WERI-Rb-1 (cell line): ENCODE data around the gene ARFIP2.
A peak's percentile ranks its signal among the peaks of the same experiment; 100 is the strongest.

Source experiments
- DNase-seq: peaks from one replicate; pipeline ENCODE4 v3.0.0-alpha.2; 2020
- H3K27ac ChIP-seq: fragments of 250-450 bp; sonication (Bioruptor Pico); 2 replicates; pipeline ENCODE4 v1.5.1; 2020; ENCODE audit warnings: mild to moderate bottlenecking, moderate library complexity
- H3K27me3 ChIP-seq: fragments of 250-450 bp; sonication (Bioruptor Pico); 2 replicates; pipeline ENCODE4 v1.5.1; 2021; ENCODE audit warnings: mild to moderate bottlenecking, low read depth, moderate library complexity; ENCODE audit not compliant: insufficient read depth, severe bottlenecking
- H3K36me3 ChIP-seq: fragments of 250-450 bp; sonication (Bioruptor Pico); 2 replicates; pipeline ENCODE4 v1.5.1; 2020; ENCODE audit warnings: mild to moderate bottlenecking, moderate library complexity
- H3K4me3 ChIP-seq: 2 replicates; pipeline ENCODE4 v1.5.1; 2011; ENCODE audit warnings: low read depth, mild to moderate bottlenecking, control low read depth, low read length
- H3K9me3 ChIP-seq: fragments of 250-450 bp; sonication (Bioruptor Pico); 2 replicates; pipeline ENCODE4 v1.5.1; 2021; ENCODE audit warnings: mild to moderate bottlenecking, moderate library complexity; ENCODE audit not compliant: severe bottlenecking
- TF ChIP-seq, protein P1 (sequence below): IDR thresholded peaks from 2 replicates; pipeline ENCODE4 v1.5.1; 2011; ENCODE audit warnings: low read depth, mild to moderate bottlenecking, control low read depth, inconsistent platforms, low read length

ARFIP2 gene

DNA sequence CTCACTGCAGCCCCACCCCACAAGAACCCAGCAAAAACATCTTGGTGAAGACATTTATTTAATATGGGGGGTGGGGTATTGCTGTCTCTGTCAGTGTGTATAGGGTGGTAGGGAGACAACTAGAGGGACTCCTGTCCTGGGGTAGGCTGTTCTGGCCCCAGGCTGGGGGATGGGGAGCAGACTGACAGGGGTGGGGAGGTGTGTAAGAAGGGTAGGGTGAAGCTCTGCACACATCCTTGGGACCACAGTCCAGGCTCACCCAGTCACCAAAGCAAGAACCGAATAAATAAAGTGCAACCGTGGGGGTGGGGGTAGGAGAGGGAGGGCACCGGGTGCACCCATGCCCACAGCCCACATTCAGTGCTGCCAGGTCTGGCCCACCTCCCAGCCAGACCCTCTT, 32.6 kb downstream of the ARFIP2 start:
- H3K27ac ChIP-seq, result no peak overlapping the region
- no peaks in the 10 kb centered on the region for H3K9me3 ChIP-seq
- no peak overlapping the region for H3K4me3 ChIP-seq
- no peaks in the 10 kb centered on the region for H3K27me3 ChIP-seq
- no peak for DNase-seq
- H3K36me3 ChIP-seq, result peaks cover 31% of the 10 kb centered on the region
- TF ChIP-seq, protein P1, sequence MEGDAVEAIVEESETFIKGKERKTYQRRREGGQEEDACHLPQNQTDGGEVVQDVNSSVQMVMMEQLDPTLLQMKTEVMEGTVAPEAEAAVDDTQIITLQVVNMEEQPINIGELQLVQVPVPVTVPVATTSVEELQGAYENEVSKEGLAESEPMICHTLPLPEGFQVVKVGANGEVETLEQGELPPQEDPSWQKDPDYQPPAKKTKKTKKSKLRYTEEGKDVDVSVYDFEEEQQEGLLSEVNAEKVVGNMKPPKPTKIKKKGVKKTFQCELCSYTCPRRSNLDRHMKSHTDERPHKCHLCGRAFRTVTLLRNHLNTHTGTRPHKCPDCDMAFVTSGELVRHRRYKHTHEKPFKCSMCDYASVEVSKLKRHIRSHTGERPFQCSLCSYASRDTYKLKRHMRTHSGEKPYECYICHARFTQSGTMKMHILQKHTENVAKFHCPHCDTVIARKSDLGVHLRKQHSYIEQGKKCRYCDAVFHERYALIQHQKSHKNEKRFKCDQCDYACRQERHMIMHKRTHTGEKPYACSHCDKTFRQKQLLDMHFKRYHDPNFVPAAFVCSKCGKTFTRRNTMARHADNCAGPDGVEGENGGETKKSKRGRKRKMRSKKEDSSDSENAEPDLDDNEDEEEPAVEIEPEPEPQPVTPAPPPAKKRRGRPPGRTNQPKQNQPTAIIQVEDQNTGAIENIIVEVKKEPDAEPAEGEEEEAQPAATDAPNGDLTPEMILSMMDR, result no peak

DNA sequence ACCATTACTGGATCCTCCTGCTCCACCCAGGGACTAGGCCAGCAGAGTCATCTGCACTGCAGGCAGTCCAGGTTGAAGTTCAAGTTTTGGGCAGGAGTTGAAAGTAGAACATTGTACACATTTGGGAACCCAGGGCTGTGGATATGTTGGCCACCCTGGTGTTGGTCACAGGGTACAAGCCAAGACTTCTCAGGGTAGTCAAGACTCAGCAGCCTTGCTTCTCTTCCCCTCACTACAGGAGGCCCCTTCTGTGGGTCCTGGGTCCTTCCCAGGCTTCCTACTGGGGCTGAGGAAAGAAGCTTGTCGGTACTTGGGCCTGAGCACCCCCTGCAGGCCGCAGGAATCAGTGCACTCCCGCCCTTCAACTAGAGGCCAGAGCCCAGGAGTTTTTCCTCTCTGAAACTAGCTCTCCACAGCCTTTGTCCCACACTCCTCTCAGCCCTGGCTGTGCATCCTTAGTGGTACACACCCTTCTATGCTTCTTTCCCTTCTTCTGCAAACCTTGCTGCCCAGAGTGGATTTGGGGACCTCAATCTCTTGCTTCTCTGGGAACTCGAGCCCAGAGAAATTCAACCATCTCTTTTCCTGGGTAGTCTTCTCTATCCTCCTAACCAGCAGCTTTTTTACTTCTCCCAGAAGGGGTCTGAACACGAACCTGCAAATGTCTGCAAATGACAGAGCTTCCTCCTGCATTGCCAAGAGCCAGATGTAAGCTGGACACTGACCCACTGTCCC, 37.7 kb downstream of the ARFIP2 start:
- Histone ChIP-seq H3K9me3 (no peaks in the 10 kb centered on the region), H3K27me3 (no peaks in the 10 kb centered on the region), H3K27ac (peak overlapping the region; percentile 10), H3K4me3 (no peak overlapping the region), H3K36me3 (peaks cover 4% of the 10 kb centered on the region; the same call in 1 of the 2 replicates)
- TF ChIP-seq, protein P1, result peak; percentile 92
- DNase-seq, result peak; percentile 68

DNA sequence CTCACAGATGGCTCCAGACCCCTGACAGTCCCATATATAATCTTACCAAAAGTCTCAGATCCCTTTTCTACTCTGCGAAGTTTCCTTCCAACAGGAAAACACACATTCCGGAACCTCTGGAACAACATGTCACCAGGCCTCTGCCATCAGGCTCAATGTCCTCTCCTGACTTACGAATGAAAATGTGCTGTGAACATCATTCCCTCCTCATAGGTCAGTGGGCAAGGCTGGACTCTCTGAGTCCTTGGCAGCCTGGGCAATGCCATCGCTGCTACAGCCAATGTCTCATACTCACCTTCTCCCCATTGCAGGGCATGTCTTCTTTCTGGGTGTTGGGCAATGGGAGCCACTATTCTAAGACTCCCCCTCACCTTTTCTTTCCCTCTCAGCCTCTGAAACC, 38.7 kb downstream of the ARFIP2 start:
- TF ChIP-seq, protein P1, result no peak
- Histone ChIP-seq H3K27ac (no peak overlapping the region), H3K9me3 (no peaks in the 10 kb centered on the region), H3K4me3 (no peak overlapping the region), H3K27me3 (no peaks in the 10 kb centered on the region), H3K36me3 (no peaks in the 10 kb centered on the region)
- no peak for DNase-seq

DNA sequence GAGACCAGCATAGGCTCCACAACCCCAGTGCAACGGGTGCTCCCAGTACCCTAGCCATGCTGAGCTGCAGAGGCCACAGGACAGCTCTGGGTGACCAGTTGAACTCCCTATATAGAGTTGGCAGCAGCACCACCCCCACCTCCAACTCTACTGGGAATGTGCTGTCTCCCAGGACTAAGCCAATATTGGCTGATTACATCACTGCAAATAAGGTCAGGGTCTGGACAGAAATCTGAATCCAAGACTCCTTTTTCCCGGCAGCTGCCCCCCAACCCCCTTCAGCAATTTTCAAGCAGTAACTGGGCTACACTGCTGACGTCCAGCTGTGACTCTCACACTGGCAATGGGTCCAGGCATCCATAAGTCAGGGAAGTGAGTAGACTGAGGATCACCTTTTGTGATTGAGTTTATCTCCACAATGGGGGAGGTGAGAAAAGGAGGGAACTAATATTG, 40.2 kb downstream of the ARFIP2 start, which contains the start of gene HPX:
Gene HPX, minus strand, starts transcription at position 82 of the 453 bp plus-strand sequence. Its CDS starts 24 bp downstream, at position 58.
- Histone ChIP-seq H3K27ac (no peak within 1 kb of the TSS), H3K4me3 (no peak within 1 kb of the TSS), H3K27me3 (no peaks in the 10 kb centered on the region), H3K9me3 (no peaks in the 10 kb centered on the region), H3K36me3 (no peaks in the 10 kb centered on the region)
- DNase-seq, result no peak
- TF ChIP-seq, protein P1, result no peak

DNA sequence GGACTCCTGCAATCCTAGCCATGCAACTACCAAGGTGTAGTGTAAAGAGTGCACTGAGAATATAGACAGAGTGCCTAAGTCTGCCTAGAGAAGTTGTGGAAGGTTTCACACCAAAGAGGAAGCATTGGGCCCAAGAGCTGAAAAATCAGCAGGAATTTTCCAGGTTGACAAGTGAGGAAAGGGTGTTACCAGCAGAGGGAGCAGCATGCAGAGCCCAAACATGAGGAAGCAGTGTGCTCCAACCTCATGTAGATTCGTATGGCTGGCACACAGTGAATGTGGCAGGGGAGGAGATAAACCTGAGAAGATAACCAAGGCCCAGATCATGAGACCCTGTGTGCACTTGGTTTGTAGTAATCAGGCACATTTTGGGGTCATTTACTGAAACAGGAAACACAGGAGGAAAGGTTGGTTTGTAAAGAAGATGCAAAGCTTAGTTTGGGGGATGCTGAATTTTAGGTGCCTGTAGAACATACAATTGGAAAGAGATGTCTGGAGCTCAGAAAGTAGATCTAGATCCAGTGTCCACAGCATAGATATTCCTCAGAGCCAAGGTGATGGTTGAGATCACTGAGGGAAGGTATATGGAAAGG, 42.1 kb downstream of the ARFIP2 start:
- no peak overlapping the region for H3K4me3 ChIP-seq
- H3K9me3 ChIP-seq, result no peaks in the 10 kb centered on the region
- H3K27me3 ChIP-seq, result no peaks in the 10 kb centered on the region
- no peak overlapping the region for H3K27ac ChIP-seq
- TF ChIP-seq, protein P1, result peak; percentile 90
- H3K36me3 ChIP-seq, result no peaks in the 10 kb centered on the region
- DNase-seq, result peak; percentile 63
